Activated gamma-delta T cell treated with anti-CD3 and anti-CD28 coated beads, Interleukin-2, amount 50 U/mL, for 16 hours (primary cell): ENCODE measurements around the gene ZBTB17.
"Not testable (repeated sequence)": the region's sequence is repeated elsewhere in the genome, so short reads cannot be mapped to it uniquely, and the experiment has no call there.

Experiments
- DNase-seq: peaks from one replicate; pipeline ENCODE4 v3.0.0-alpha.2; 2020; ENCODE audit warnings: low read depth

ZBTB17 gene

GRCh38 chr1:15988856-15989736, 13.2 kb upstream of the ZBTB17 start:
- DNase-seq = no peak

- DNase-seq = no peak
These were observed 9.9 kb upstream of the ZBTB17 start for GRCh38 chr1:15985611-15986297.

- DNase-seq = no peak
These were observed 7.4 kb upstream of the ZBTB17 start for GRCh38 chr1:15983275-15983674.

- DNase-seq = no peak
These were observed 5.8 kb upstream of the ZBTB17 start for GRCh38 chr1:15981679-15982078.

DNA sequence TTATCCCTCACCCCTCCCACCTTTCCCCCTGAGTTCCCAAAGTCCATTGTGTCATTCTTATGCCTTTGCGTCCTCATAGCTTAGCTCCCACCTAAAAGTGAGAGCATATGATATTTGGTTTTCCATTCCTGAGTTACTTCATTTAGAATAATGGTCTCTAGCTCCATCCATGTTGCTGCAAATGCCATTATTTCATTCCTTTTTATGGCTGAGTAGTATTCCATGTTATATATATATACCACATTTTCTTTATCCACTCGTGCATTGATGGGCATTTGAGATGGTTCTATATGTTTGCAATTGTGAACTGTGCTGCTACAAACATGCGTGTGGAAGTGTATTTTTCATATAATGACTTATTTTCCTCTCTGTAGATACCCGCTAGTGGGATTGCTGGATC, 2.0 kb upstream of the ZBTB17 start:
- not testable (repeated sequence) for DNase-seq

GRCh38 chr1:15975358-15975804, 520 bp downstream of the ZBTB17 start:
- DNase-seq = peak; percentile 76

- DNase-seq = no peak
These were observed 1.0 kb downstream of the ZBTB17 start for GRCh38 chr1:15974855-15975254.

- no peak for DNase-seq
These were observed 2.1 kb downstream of the ZBTB17 start for GRCh38 chr1:15973772-15974171.

- DNase-seq = no peak
These were observed 3.5 kb downstream of the ZBTB17 start for GRCh38 chr1:15972409-15972808.

GRCh38 chr1:15970911-15971310, 5.0 kb downstream of the ZBTB17 start:
- no peak for DNase-seq

DNA sequence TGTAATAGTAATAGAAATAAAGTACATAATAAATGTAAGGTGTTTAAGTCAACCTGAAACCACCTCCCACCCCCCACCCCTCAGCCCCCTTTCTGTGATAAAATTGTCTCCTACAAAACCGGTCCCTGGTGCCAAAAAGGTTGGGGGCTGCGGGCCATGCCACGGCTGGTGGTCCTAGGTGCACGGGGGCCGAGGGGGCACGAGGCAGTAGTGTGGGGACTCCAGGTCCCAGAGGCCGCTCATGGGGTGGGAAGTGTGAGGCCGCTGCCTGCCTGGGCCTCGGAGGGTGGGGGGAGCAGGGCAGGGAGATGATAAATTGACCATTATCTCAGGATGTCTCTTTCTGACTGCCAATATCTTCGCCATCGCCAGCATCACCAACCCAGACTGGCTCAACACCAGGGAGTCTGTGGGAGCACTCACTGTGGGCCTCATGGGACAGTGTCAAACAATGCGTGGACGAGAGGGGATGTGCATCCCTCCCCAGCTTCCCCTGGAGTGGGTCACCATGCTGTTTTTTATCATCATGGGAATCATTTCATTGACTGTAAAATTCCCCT, 6.5 kb downstream of the ZBTB17 start:
- no peak for DNase-seq

GRCh38 chr1:15968172-15968571, 7.7 kb downstream of the ZBTB17 start:
- DNase-seq = no peak

DNA sequence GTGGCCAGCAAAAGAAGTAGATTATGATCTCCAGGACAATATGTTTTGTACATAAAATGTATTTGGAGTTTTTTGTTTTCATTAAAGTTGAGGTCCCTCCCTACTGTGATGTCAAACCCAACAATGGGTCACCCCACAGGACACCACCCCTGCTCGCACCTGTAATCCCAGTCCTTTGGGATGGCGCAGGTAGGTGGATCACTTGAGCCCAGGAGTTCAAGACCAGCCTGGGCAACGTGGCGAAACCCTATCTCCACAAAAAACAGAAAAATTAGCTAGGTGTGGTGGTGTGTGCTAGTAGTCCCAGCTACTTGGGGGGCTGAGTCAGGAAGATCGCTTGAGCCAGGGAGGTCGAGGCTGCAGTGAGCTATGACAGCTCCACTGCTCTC, 9.0 kb downstream of the ZBTB17 start:
- no peak for DNase-seq

DNA sequence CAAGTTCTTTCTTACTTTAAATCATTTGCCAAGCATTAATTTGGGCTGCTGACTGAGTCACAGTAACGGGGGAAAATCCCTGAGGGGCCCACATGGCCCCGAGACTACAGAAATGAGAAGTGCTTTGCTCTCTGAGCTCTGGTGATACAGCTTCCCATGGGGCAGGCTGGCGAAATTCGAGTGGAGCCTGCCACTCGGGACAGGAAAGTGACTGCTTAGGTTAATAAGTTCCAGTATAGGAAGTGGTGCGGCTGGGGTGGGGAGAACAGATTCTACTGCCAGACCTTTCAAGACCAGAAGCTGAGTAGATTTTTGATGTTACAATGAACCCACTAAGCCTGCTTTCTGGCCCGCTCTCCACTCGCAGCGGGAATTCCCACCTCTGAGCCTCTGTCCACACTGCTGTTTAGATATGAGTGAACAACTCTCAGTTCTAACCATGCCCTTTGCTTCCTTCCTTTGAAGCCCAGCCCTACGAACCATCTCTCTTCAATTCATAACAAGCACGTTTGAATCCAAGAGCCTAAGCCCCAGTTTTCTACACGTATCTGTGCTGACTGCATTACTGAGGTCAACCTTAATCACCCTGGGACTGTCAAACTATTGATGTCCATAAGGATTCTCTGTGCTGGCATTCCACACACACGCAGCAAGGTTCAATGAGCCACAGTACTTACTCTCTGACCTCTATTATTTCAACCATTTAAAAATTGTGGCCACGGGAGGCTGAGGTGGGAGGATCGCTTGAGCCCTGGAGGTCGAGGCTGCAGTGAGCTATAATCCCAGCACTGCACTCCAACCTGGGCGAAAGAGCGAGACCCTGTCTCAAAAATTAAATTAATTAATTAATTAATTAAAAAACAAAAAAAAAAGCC, 9.6 kb downstream of the ZBTB17 start:
- peak; percentile 55 for DNase-seq

GRCh38 chr1:15965228-15965767, 10.6 kb downstream of the ZBTB17 start:
- no peak for DNase-seq

DNA sequence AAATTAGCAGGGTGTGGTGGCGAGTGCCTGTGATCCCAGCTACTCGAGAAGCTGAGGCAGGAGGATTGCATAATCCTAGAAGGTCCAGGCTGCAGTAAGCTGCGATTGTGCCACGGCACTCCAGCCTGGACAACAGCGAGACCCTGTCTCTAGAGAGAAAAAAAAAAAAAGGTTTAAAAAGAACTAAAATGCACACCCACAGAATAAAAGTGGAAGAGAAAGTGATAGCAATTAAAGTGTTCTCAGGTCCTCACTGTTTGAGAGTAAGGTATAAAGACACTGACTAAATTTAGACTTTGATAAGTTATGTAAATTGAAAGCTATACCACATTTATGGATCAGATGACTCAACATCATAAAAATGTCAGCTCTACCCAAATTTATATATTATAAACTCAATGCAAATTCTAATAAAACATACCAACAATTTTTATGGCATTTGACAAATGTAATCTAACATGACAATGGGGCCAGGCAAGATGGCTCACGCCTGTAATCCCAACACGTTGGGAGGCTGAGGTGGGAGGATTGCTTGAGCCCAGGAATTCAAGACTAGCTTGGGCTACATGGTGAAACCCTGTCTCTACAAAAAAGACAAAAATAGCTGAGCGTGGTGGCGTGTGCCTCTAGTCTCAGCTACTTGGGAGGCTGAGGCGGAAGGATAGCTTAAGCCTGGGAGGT, 11.8 kb downstream of the ZBTB17 start:
- no peak for DNase-seq

DNA sequence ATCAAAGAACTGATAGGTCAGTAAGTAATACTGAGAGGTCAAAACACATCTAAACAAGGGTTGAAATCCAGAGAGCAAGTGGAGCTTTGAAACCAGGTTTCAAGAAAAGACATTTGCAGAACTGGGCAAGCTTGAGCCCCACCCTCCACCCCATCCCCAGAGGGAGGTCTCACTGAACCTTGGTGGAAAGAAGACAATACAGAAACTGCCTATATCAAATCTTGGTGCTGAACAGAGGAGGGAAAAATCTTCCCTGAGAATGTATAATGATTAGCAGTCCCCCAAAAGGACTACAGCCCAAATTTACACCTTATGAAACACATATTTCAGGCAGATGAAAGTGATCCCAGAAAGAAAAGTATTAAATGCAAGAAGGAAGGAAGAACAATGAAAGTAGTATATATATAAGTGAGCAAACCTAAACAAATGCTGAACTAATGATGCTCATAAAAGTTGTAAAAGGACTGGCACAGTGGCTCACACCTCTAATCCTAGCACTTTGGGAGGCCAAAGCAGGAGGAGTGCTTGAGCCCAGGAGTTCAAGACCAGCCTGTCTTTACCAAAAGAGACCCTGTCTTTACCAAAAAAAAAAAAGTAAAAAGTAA, 12.4 kb downstream of the ZBTB17 start:
- DNase-seq = no peak

DNA sequence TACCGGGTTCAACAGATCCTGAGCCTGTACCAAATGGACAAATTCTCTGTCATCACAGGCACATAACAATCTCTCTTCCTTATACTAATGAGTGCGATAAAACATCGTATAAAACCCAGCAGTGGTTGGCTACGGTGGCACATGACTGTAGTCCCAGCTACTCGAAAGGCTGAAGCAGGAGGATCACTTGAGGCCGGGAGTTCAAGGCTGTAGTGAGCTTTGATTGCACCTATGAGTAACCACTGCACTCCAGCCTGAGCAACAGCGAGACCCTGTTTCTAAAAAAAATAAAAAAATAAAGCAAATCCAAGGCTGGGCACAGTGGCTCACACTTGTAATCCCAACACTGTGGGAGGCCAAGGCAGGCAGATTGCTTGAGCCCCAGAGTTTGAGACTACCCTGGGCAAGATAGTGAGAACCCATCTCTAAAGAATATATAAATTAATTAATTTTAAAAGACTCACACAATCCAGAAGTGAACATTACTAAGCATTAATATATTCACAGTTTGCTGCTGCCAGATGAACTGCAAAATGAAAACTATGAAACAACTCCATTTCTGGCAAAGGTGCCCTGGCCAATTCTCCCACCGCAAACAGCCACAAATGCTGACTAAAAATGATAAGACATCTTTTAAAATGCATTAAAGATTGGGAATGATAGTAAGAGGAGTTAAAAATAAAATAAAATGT, 13.1 kb downstream of the ZBTB17 start:
- DNase-seq = no peak

DNA sequence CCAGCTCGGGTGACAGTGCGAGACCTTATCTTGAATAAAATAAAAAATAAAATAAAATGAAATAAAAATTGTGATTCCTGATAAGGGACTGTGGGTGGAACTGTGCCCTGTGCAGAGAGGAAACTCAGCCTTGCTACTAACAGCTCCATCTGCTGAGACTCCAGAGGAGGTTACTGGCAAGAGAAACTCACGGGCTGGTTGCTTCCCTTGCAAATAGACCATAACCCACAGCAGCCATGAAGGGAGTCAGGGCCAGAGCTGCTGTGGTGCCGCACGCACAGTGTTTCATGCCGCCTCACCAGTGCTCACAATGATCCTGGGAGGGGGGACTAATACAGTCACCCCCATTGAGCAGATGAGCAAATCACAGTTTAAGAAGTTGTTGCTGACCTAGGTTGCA, 13.7 kb downstream of the ZBTB17 start:
- no peak for DNase-seq

DNA sequence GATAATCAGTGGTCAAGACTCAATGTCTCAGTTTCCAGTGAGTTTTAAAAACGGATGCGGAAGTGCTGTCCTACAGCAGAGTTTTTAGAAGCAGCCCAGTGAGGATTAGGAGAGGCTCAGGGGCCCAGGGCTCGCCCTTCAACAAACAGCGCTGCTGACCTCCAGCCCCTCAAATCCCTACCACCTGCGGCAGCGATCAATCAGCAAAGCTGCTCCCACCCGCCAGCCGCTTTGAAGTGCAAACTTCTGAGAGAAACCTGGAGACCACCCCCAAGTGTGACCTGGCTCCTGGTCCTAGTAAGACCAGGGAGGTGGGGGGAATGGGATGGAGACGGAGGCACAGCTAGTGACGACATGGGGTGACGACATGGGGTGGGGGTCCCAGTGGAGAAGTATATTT, 14.4 kb downstream of the ZBTB17 start:
- no peak for DNase-seq
